Endothelial cell of umbilical vein (primary cell): ENCODE data around the gene ANKMY2.

Experiments used
- CTCF ChIP-seq, 2 donors: IDR thresholded peaks; 1 replicate in 1 of 2; 2 replicates in 1 of 2; pipeline ENCODE4 v1.5.1; 2011; ENCODE audit warnings: low read length in 2 of 2, mild to moderate bottlenecking in 2 of 2, moderate library complexity in 2 of 2, control low read depth in 1 of 2, inconsistent platforms in 1 of 2, low read depth in 1 of 2; ENCODE audit not compliant: insufficient read depth in 1 of 2; ENCODE audit errors: extremely low read depth in 1 of 2
- EZH2 ChIP-seq: IDR thresholded peaks from 2 replicates; pipeline ENCODE4 v1.6.1; 2012; ENCODE audit warnings: borderline replicate concordance, low read depth, mild to moderate bottlenecking, moderate library complexity, low read length, inconsistent platforms; ENCODE audit not compliant: severe bottlenecking
- MAX ChIP-seq: IDR thresholded peaks from 2 replicates; pipeline ENCODE4 v1.6.1; 2011; ENCODE audit not compliant: insufficient read depth, insufficient read length
- MYC ChIP-seq: IDR thresholded peaks from one replicate; pipeline ENCODE4 v1.6.1; 2011; ENCODE audit warnings: mild to moderate bottlenecking, low read depth, low read length
- POLR2A ChIP-seq: IDR thresholded peaks from 2 replicates; pipeline ENCODE4 v1.6.1; 2012; ENCODE audit warnings: low read depth, mild to moderate bottlenecking, control low read depth, low read length
- POLR2AphosphoS5 ChIP-seq: IDR thresholded peaks from 2 replicates; pipeline ENCODE4 v1.6.1; 2012; ENCODE audit warnings: low read depth, mild to moderate bottlenecking, control low read depth, low read length, moderate library complexity; ENCODE audit not compliant: insufficient read depth

GRCh38 chr7:16603633-16604032, 41.9 kb downstream of the ANKMY2 start:
- TF ChIP-seq CTCF (IDR thresholded peaks at IDR 0.05; ENCODE audit: extremely low read depth in 1 of 2, insufficient read depth in 1 of 2, low read depth in 1 of 2, low read length in 2 of 2) (no peak), MAX (no peak), POLR2AphosphoS5 (no peak), POLR2A (no peak), MYC (no peak), EZH2 (no peak)
